Mucosa of descending colon (tissue), 3 donors: ENCODE data around the gene PTPN18. TPM values are rescaled to one million over a fixed set of nuclear protein-coding genes. Genes with fewer than 3 reads are reported as not detected.
A peak's percentile ranks its signal among the peaks of the same experiment; 100 is the strongest.

ENCODE experiments used
- ATAC-seq: fragments of 200-7000 bp; cut with Tn5 transposase; one replicate; pipeline ENCODE4 v1.9.1; 2020; ENCODE audit warnings: mild to moderate bottlenecking, moderate library complexity
- DNase-seq, 3 donors: peaks; one replicate each; pipeline ENCODE4 v3.0.0-alpha.2; 2020
- H3K36me3 ChIP-seq: fragments of 200-600 bp; one replicate; pipeline ENCODE4 v1.8.0; 2021; ENCODE audit warnings: low read depth, mild to moderate bottlenecking
- H3K4me1 ChIP-seq: fragments of 200-600 bp; one replicate; pipeline ENCODE4 v1.8.0; 2021; ENCODE audit warnings: low read depth, mild to moderate bottlenecking
- H3K4me3 ChIP-seq: fragments of 200-600 bp; one replicate; pipeline ENCODE4 v1.8.0; 2021; ENCODE audit warnings: mild to moderate bottlenecking
- H3K9me3 ChIP-seq: fragments of 200-600 bp; one replicate; pipeline ENCODE4 v1.8.0; 2021; ENCODE audit warnings: mild to moderate bottlenecking
- intact Hi-C, 2 donors: fragments of 100-400 bp; cut with DNase I in 1 of 2; cut with micrococcal nuclease in 1 of 2; formaldehyde crosslinking; loops; one replicate each; pipeline versions ENCODE4 v1.11.0 to v1.11.1; 2022; cut with DNase I, micrococcal nuclease
- total RNA-seq, 3 donors: library from RNA; stranded (reverse); fragmentation: NEBNext Ultra II Directional in 2 of 3; extraction: Animal tissue kit (Norgen Biotek cat#: 25700) in 2 of 3; gene quantifications; one replicate each; pipeline versions ENCODE4 v1.2.1 to v1.2.4, GENCODE V29; 2021 to 2023
- TF ChIP-seq, protein P1 (sequence below): fragments of 200-600 bp; IDR thresholded peaks from one replicate; pipeline ENCODE4 v1.8.0; 2022; ENCODE audit warnings: antibody characterized with exemption, mild to moderate bottlenecking
- donor health status: DM: no; HTN: no; CAD: no; lungs with moderate emphysema.
- donor health status: DM: no; HTN: no; CAD: no.
- donor health status: DM: no; HTN: yes; CAD: no.

Gene PTPN18
- total RNA-seq, 3 donors from 2014 or later: 115 to 197 (median 120) TPM

DNA sequence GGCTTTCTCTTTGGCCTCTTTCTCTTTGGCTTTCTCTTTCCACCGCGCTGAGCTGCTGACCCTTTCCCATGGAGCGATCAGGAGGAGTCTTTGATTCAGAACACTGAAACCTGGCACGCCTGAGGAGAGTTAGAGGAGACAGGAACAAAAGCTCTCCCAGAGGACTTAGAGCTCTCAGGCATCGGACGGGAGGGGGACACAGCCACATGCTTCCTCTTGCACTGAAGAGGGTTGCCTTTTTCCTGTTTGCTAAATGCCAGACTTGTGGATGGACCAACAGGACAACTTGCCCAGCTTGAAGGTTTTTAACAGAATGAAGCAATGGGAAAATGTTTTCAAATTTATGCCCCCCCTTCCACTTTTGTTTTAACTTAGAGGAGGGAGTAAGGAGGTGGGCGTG is 3.6 kb upstream of the PTPN18 start:
- DNase-seq: no peak
- no peaks in the 10 kb centered on the region for H3K36me3 ChIP-seq
- H3K4me3 ChIP-seq: no peak overlapping the region
- no peaks in the 10 kb centered on the region for H3K9me3 ChIP-seq
- TF ChIP-seq, protein P1, sequence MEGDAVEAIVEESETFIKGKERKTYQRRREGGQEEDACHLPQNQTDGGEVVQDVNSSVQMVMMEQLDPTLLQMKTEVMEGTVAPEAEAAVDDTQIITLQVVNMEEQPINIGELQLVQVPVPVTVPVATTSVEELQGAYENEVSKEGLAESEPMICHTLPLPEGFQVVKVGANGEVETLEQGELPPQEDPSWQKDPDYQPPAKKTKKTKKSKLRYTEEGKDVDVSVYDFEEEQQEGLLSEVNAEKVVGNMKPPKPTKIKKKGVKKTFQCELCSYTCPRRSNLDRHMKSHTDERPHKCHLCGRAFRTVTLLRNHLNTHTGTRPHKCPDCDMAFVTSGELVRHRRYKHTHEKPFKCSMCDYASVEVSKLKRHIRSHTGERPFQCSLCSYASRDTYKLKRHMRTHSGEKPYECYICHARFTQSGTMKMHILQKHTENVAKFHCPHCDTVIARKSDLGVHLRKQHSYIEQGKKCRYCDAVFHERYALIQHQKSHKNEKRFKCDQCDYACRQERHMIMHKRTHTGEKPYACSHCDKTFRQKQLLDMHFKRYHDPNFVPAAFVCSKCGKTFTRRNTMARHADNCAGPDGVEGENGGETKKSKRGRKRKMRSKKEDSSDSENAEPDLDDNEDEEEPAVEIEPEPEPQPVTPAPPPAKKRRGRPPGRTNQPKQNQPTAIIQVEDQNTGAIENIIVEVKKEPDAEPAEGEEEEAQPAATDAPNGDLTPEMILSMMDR: no peak
- peaks cover 11% of the 10 kb centered on the region for H3K4me1 ChIP-seq
- intact Hi-C loops: no loop called here
- no peak for ATAC-seq

DNA sequence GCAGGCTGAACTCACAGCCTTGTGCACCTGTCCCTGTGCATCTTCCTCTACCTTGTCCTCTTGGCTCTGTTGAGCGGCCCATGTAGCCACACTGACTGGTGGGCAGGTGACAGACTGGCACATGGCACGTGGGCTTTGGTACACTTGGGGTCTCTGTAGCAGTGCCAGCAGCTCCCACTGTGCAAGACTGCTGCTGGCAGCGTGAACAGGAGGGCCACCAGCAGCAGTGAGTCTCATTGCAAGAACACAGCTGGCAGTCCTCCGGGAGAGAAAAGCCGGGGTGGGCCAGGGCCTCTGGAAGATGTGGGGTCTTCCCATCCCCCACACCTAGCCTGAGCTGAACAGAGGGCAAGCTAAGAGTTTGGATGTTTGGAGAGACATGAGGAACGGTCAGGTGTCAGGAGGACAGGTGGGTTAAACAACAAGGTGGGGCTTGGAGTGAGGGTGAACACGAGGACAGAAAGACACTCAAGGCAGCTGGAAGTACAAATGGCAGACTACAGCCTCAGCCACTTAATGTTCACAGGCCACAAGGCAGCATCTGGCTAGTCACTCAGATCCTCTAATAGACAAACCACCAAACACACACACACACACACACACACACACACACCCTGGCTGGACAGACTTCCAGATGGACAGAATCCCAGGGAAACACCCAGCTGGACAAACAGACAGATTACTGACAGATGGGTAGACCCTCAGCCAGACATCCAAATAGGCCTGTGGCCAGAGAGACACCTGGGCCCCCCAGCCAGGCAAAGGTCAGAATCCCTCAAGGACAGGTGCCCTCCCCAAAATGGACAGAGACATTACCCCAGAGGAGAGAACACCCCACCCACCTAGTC is 2.3 kb upstream of the PTPN18 start:
- Histone ChIP-seq H3K9me3 (no peaks in the 10 kb centered on the region), H3K36me3 (no peaks in the 10 kb centered on the region), H3K4me3 (no peak overlapping the region), H3K4me1 (peaks cover 11% of the 10 kb centered on the region)
- intact Hi-C loops: no loop called here
- TF ChIP-seq, protein P1: no peak
- DNase-seq (peak in 1 of 3 donors; percentile 44), ATAC-seq (no peak)

DNA sequence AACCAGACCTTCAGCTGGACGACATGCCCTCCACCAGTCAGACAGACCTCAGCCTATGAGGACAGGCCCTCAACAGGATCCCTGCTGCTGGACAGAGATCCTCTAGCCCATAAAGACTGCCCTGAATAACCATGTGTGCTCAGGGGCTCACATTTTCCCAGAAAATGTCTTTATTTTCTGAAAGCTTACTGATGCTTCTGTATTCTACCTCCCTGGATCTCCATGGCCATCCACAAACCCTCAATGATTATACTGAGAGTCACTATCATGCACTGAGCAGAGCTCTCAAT is 1.8 kb upstream of the PTPN18 start:
- DNase-seq (no peak), ATAC-seq (no peak)

DNA sequence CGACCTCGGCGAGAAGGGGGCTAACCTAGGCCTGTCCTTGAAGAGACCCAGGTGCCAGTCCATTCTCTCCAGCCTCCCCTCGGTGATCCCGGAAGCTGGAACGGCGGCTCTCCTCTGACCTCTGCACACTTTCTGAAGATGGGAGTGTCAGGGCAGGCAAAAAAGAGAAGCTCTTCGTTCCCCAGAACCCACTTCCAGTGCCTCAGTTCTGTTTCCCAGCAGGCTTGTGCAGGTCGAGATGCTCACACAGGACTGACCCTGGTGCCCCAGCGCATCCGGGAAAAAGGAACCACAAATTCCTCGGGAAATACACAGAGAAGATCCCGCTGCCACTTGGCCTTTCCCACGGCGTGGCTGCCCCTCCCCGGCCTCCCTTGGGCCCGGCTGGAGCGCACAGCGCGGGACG is 681 bp upstream of the PTPN18 start:
- intact Hi-C loops: no loop called here
- TF ChIP-seq, protein P1: no peak
- no peaks in the 10 kb centered on the region for H3K36me3 ChIP-seq

More for the DNA sequence above, 1.8 kb upstream of the PTPN18 start:
- no peaks in the 10 kb centered on the region for H3K36me3 ChIP-seq
- H3K9me3 ChIP-seq: no peaks in the 10 kb centered on the region
- H3K4me3 ChIP-seq: no peak overlapping the region
- intact Hi-C loops: no loop called here
- TF ChIP-seq, protein P1: no peak
- peaks cover 11% of the 10 kb centered on the region for H3K4me1 ChIP-seq

DNA sequence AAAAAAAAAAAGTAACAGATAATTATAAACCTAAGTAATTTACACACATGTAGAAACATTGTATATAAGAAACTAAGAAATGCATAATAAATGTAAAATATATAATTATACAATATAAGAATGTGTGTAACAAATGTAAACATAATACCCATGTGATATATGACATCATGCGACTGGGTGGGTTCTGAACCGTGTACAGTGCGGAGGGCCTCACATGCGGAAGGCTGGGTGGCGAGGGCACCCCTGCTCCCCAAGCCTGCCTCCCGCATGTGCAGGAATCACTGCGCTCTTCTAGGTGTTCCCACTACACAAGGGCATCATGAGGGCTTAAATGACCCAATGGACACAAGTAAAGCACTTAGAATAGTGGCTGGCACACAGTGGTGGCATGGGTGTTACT is 2.0 kb downstream of the PTPN18 start:
- Histone ChIP-seq H3K9me3 (no peaks in the 10 kb centered on the region), H3K4me3 (no peak overlapping the region), H3K36me3 (no peaks in the 10 kb centered on the region), H3K4me1 (peaks cover 11% of the 10 kb centered on the region)
- intact Hi-C loops: no loop called here
- TF ChIP-seq, protein P1: no peak
- ATAC-seq (no peak), DNase-seq (no peak)

More for the DNA sequence above, 681 bp upstream of the PTPN18 start:
- Histone ChIP-seq H3K9me3 (no peaks in the 10 kb centered on the region), H3K4me1 (peaks cover 11% of the 10 kb centered on the region), H3K4me3 (peak overlapping the region; percentile 51)
- peak; percentile 33 for ATAC-seq
- DNase-seq: peak; percentile 51 to 69 (median 66)
